Naive thymus-derived CD4-positive, alpha-beta T cell (primary cell): ENCODE results near the gene UBA1. TPM values are rescaled to one million over a fixed set of nuclear protein-coding genes. Genes with fewer than 3 reads are reported as not detected.

Experiments
- ATAC-seq: fragments of 150-1000 bp; cut with Tn5 transposase; 2 replicates; pipeline ENCODE4 v1.10.0; 2021; ENCODE audit warnings: mild to moderate bottlenecking, moderate library complexity
- CTCF ChIA-PET: fragments of 350-600 bp; sonication (Branson Sonifier 250); formaldehyde crosslinking; loops from one replicate; lab custom pipeline; 2021; ENCODE audit warnings: antibody characterized with exemption; lab: Charles Lee
- POLR2A ChIA-PET: fragments of 350-600 bp; sonication (Branson Sonifier 250); formaldehyde crosslinking; loops from one replicate; lab custom pipeline; 2021; ENCODE audit warnings: antibody characterized with exemption, inconsistent platforms; lab: Charles Lee
- DNase-seq, 9 donors: peaks; one replicate each; pipeline versions ENCODE4 v3.0.0 to v3.0.0-alpha.2; 2020 to 2022; ENCODE audit warnings: mixed read lengths in 1 of 9
- H3K27ac ChIP-seq: one replicate; pipeline ENCODE4 v1.7.0; 2013; ENCODE audit warnings: mild to moderate bottlenecking, low read depth, low read length, moderate library complexity
- H3K27me3 ChIP-seq, 2 donors: one replicate each; pipeline ENCODE4 v1.7.0; 2013; ENCODE audit warnings: low read length in 2 of 2, mild to moderate bottlenecking in 2 of 2, moderate library complexity in 2 of 2; ENCODE audit not compliant: control insufficient read depth in 2 of 2, insufficient read depth in 2 of 2
- H3K36me3 ChIP-seq, 3 experiments: 1 replicate in 2 of 3; 2 replicates in 1 of 3; pipeline ENCODE4 v1.7.0; 2013; ENCODE audit warnings: low read length in 3 of 3, mild to moderate bottlenecking in 3 of 3, moderate library complexity in 1 of 3; ENCODE audit not compliant: insufficient read depth in 3 of 3, control insufficient read depth in 2 of 3
- H3K4me1 ChIP-seq, 2 donors: one replicate each; pipeline ENCODE4 v1.7.0; 2013; ENCODE audit warnings: low read length in 2 of 2, mild to moderate bottlenecking in 2 of 2, moderate library complexity in 1 of 2; ENCODE audit not compliant: control insufficient read depth in 2 of 2, insufficient read depth in 2 of 2
- H3K4me3 ChIP-seq: 2 replicates; pipeline ENCODE4 v1.7.0; 2013; ENCODE audit warnings: mild to moderate bottlenecking, low read length
- H3K9me3 ChIP-seq, 3 experiments: 1 replicate in 2 of 3; 2 replicates in 1 of 3; pipeline ENCODE4 v1.7.0; 2013; ENCODE audit warnings: low read length in 3 of 3; ENCODE audit not compliant: control insufficient read depth in 2 of 3
- H3K27ac Mint-ChIP-seq, 9 donors: one replicate each; pipeline ENCODE4 v1.8.0; 2020 to 2022; ENCODE audit warnings: mixed read lengths in 9 of 9, mild to moderate bottlenecking in 8 of 9, moderate library complexity in 5 of 9, inconsistent platforms in 2 of 9
- H3K27me3 Mint-ChIP-seq, 5 donors: one replicate each; pipeline ENCODE4 v1.8.0; 2021 to 2022; ENCODE audit warnings: mixed read lengths in 5 of 5, mild to moderate bottlenecking in 1 of 5
- H3K36me3 Mint-ChIP-seq, 5 donors: one replicate each; pipeline ENCODE4 v1.8.0; 2020 to 2022; ENCODE audit warnings: mixed read lengths in 5 of 5, mild to moderate bottlenecking in 3 of 5, inconsistent platforms in 1 of 5
- H3K4me1 Mint-ChIP-seq, 7 donors: one replicate each; pipeline ENCODE4 v1.8.0; 2020 to 2022; ENCODE audit warnings: mixed read lengths in 7 of 7, mild to moderate bottlenecking in 3 of 7, inconsistent platforms in 1 of 7
- H3K4me3 Mint-ChIP-seq, 10 donors: one replicate each; pipeline ENCODE4 v1.8.0; 2020 to 2022; ENCODE audit warnings: mild to moderate bottlenecking in 10 of 10, mixed read lengths in 10 of 10, moderate library complexity in 6 of 10, inconsistent platforms in 2 of 10
- H3K9me3 Mint-ChIP-seq, 11 donors: one replicate each; pipeline ENCODE4 v1.8.0; 2020 to 2022; ENCODE audit warnings: mixed read lengths in 11 of 11, mild to moderate bottlenecking in 4 of 11, inconsistent platforms in 1 of 11, moderate library complexity in 1 of 11
- intact Hi-C, 2 donors: fragments of 100-400 bp; cut with micrococcal nuclease; formaldehyde crosslinking; loops; one replicate each; pipeline ENCODE4 v1.15.1; 2023
- polyA plus RNA-seq, 2 donors: library from polyadenylated mRNA; unstranded; fragments of 300-500 nt; fragmentation: Illumina TruSeq; gene quantifications; one replicate each; pipeline ENCODE4 v1.2.3, GENCODE V29; 2021
- total RNA-seq, 6 experiments: library from RNA in 5 of 6; stranded (reverse) in 5 of 6; gene quantifications; 1 replicate in 5 of 6; 2 replicates in 1 of 6; pipeline ENCODE4 v1.2.3 and lab custom pipeline; 2021 to 2026

The UBA1 gene
- total and polyA plus RNA-seq, 7 experiments from 2014 or later: 98.0 to 187 (median 128) TPM

GRCh38 chrX:47210661-47211425 lies 17.2 kb downstream of the UBA1 start:
- H3K9me3 ChIP-seq: no peaks in the 10 kb centered on the region
- no peak overlapping the region for H3K4me3 Mint-ChIP-seq
- DNase-seq (no peak), ATAC-seq (no peak)
- no peaks in the 10 kb centered on the region for H3K27me3 Mint-ChIP-seq
- no peaks in the 10 kb centered on the region for H3K27me3 ChIP-seq
- ChIA-PET POLR2A (no interaction called here), CTCF (interaction anchor here (0.6 kb wide), 1 partner anchor 134 kb away, joined by 3 read pairs; no protein-coding TSS in a partner anchor)
- intact Hi-C loops: no loop called here
- peaks cover 0 to 95% (median 16%) of the 10 kb centered on the region in 3 experiments for H3K36me3 ChIP-seq
- no peaks in the 10 kb centered on the region for H3K4me1 ChIP-seq
- peaks cover 8 to 79% (median 17%) of the 10 kb centered on the region in 5 donors for H3K36me3 Mint-ChIP-seq
- H3K4me1 Mint-ChIP-seq: peaks cover 0 to 3% (median 3%) of the 10 kb centered on the region in 7 donors
- no peaks in the 10 kb centered on the region for H3K9me3 Mint-ChIP-seq
- peak overlapping the region in 4 of 9 donors; percentile 33 to 73 (median 60) for H3K27ac Mint-ChIP-seq
- H3K4me3 ChIP-seq: no peak overlapping the region
- H3K27ac ChIP-seq: no peak overlapping the region

GRCh38 chrX:47212381-47213293 lies 19.0 kb downstream of the UBA1 start:
- Mint-ChIP-seq H3K27me3 (no peaks in the 10 kb centered on the region), H3K4me3 (no peak overlapping the region), H3K36me3 (peaks cover 8 to 74% (median 23%) of the 10 kb centered on the region in 5 donors), H3K27ac (peak overlapping the region in 4 of 9 donors; percentile 31 to 80 (median 56)), H3K4me1 (peaks cover 6 to 19% (median 14%) of the 10 kb centered on the region in 7 donors), H3K9me3 (no peaks in the 10 kb centered on the region)
- ChIA-PET POLR2A (no interaction called here), CTCF (no interaction called here)
- no peaks in the 10 kb centered on the region for H3K9me3 ChIP-seq
- H3K27ac ChIP-seq: no peak overlapping the region
- DNase-seq (no peak), ATAC-seq (no peak)
- no peaks in the 10 kb centered on the region for H3K27me3 ChIP-seq
- no peak overlapping the region for H3K4me3 ChIP-seq
- intact Hi-C loops: no loop called here
- H3K4me1 ChIP-seq: peaks cover 5% of the 10 kb centered on the region in 2 donors
- peaks cover 0 to 84% (median 10%) of the 10 kb centered on the region in 3 experiments for H3K36me3 ChIP-seq

DNA sequence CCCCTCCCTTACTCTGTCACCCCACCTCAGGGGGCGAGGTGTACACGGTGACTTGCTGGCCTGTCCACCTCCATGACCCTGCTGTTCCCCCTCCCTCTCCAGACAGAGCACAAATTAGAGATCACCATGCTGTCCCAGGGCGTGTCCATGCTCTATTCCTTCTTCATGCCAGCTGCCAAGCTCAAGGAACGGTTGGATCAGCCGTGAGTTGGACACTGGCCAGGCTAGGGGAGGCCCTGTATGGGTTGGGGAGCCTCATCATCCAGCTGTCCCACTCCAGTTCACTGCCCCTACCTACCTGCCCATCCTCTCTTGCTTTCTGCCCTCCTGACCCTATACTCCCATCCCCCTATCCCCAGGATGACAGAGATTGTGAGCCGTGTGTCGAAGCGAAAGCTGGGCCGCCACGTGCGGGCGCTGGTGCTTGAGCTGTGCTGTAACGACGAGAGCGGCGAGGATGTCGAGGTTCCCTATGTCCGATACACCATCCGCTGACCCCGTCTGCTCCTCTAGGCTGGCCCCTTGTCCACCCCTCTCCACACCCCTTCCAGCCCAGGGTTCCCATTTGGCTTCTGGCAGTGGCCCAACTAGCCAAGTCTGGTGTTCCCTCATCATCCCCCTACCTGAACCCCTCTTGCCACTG lies 20.9 kb downstream of the UBA1 start:
- intact Hi-C loops: loop anchor here in 1 of 2 donors (5.0 kb wide), 4 partner anchors 418 to 1743 kb away; partner anchors contain the start of genes OTUD5, PIM2 and ZNF81
- Mint-ChIP-seq H3K4me3 (no peak overlapping the region), H3K36me3 (peaks cover 8 to 65% (median 23%) of the 10 kb centered on the region in 5 donors), H3K9me3 (no peaks in the 10 kb centered on the region), H3K27me3 (peaks cover 0 to 2% (median 0%) of the 10 kb centered on the region in 5 donors), H3K27ac (peak overlapping the region in 5 of 9 donors; percentile 21 to 67 (median 28)), H3K4me1 (peaks cover 11 to 25% (median 20%) of the 10 kb centered on the region in 7 donors)
- H3K4me1 ChIP-seq: peaks cover 5% of the 10 kb centered on the region in 2 donors
- H3K27ac ChIP-seq: no peak overlapping the region
- H3K9me3 ChIP-seq: no peaks in the 10 kb centered on the region
- no peak for ATAC-seq
- ChIA-PET POLR2A (no interaction called here), CTCF (no interaction called here)
- H3K36me3 ChIP-seq: peaks cover 0 to 72% (median 10%) of the 10 kb centered on the region in 3 experiments
- no peaks in the 10 kb centered on the region for H3K27me3 ChIP-seq
- H3K4me3 ChIP-seq: no peak overlapping the region
- DNase-seq: no peak

GRCh38 chrX:47215291-47215900 lies 21.8 kb downstream of the UBA1 start:
- Histone ChIP-seq H3K9me3 (no peaks in the 10 kb centered on the region), H3K4me3 (no peak overlapping the region), H3K27ac (no peak overlapping the region), H3K27me3 (no peaks in the 10 kb centered on the region), H3K4me1 (peaks cover 13% of the 10 kb centered on the region in 2 donors), H3K36me3 (peaks cover 0 to 64% (median 10%) of the 10 kb centered on the region in 3 experiments)
- ChIA-PET POLR2A (interaction anchor here (0.6 kb wide), 1 partner anchor 172 kb away, joined by 3 read pairs; no protein-coding TSS in a partner anchor), CTCF (no interaction called here)
- DNase-seq (no peak), ATAC-seq (no peak)
- Mint-ChIP-seq H3K4me1 (peaks cover 19 to 33% (median 29%) of the 10 kb centered on the region in 7 donors), H3K36me3 (peaks cover 8 to 56% (median 31%) of the 10 kb centered on the region in 5 donors), H3K9me3 (peaks cover 0 to 1% (median 0%) of the 10 kb centered on the region in 11 donors), H3K27ac (peak overlapping the region in 2 of 9 donors; percentile 25 to 35), H3K27me3 (peaks cover 0 to 2% (median 0%) of the 10 kb centered on the region in 5 donors), H3K4me3 (peak overlapping the region in 1 of 10 donors; percentile 34)
- intact Hi-C loops: loop anchor here in 1 of 2 donors (5.0 kb wide), 4 partner anchors 417 to 1742 kb away; partner anchors contain the start of genes OTUD5, PIM2 and ZNF81

- Histone ChIP-seq H3K4me1 (peaks cover 16 to 20% of the 10 kb centered on the region in 2 donors), H3K27me3 (no peaks in the 10 kb centered on the region), H3K27ac (peak overlapping the region; percentile 88), H3K4me3 (no peak overlapping the region), H3K36me3 (peaks cover 0 to 53% (median 6%) of the 10 kb centered on the region in 3 experiments), H3K9me3 (no peaks in the 10 kb centered on the region)
- peaks cover 7 to 47% (median 31%) of the 10 kb centered on the region in 5 donors for H3K36me3 Mint-ChIP-seq
- intact Hi-C loops: loop anchor here in 1 of 2 donors (5.0 kb wide), 4 partner anchors 416 to 1741 kb away; partner anchors contain the start of genes OTUD5, PIM2 and ZNF81
- POLR2A ChIA-PET: interaction anchor here (0.6 to 2.2 kb wide), 3 partner anchors 8 to 21 kb away, joined by 3 to 10 read pairs (median 3); no protein-coding TSS in a partner anchor
- H3K27me3 Mint-ChIP-seq: peaks cover 0 to 2% (median 0%) of the 10 kb centered on the region in 5 donors
- peak overlapping the region in 8 of 10 donors; percentile 89 to 99 (median 95) for H3K4me3 Mint-ChIP-seq
- ATAC-seq (no peak), DNase-seq (no peak)
- peak overlapping the region; percentile 98 to 100 (median 99) for H3K27ac Mint-ChIP-seq
- peaks cover 0 to 1% (median 0%) of the 10 kb centered on the region in 11 donors for H3K9me3 Mint-ChIP-seq
- peaks cover 26 to 37% (median 36%) of the 10 kb centered on the region in 7 donors for H3K4me1 Mint-ChIP-seq
- CTCF ChIA-PET: no interaction called here
These were observed 22.8 kb downstream of the UBA1 start for GRCh38 chrX:47216393-47216925.
